HEK293T (cell line): Measurements from ENCODE around the gene MERTK.

Experiments
- CTCF ChIA-PET: fragments of 350-600 bp; formaldehyde crosslinking; extraction: SDS; loops from one replicate; lab custom pipeline; 2021; ENCODE audit warnings: antibody characterized with exemption, inconsistent platforms; lab: Yijun Ruan, JAX
- POLR2A ChIA-PET: fragments of 350-600 bp; formaldehyde crosslinking; extraction: SDS; loops from one replicate; lab custom pipeline; 2020; ENCODE audit warnings: antibody characterized with exemption, inconsistent platforms; lab: Yijun Ruan, JAX
- DNase-seq: peaks from one replicate; pipeline ENCODE4 v3.0.0; 2012; ENCODE audit warnings: mixed read lengths; ENCODE audit errors: extremely low spot score
- ARNT ChIP-seq: fragments of 450-650 bp; IDR thresholded peaks from 2 replicates; pipeline ENCODE4 v1.6.1; 2017; ENCODE audit warnings: mild to moderate bottlenecking
- BHLHE40 ChIP-seq: fragments of 450-650 bp; IDR thresholded peaks from 2 replicates; pipeline ENCODE4 v1.6.1; 2016; ENCODE audit warnings: mild to moderate bottlenecking, moderate library complexity, borderline replicate concordance
- CTBP1 ChIP-seq: fragments of 450-650 bp; IDR thresholded peaks from 2 replicates; pipeline ENCODE4 v1.6.1; 2016; ENCODE audit warnings: borderline replicate concordance
- ELF4 ChIP-seq: fragments of 450-650 bp; IDR thresholded peaks from 2 replicates; pipeline ENCODE4 v1.6.1; 2017; ENCODE audit warnings: antibody characterized with exemption
- FOXA1 ChIP-seq: fragments of 450-650 bp; IDR thresholded peaks from 2 replicates; pipeline ENCODE4 v1.6.1; 2016; ENCODE audit warnings: mild to moderate bottlenecking
- FOXK2 ChIP-seq: fragments of 450-650 bp; IDR thresholded peaks from 2 replicates; pipeline ENCODE4 v1.6.1; 2016; ENCODE audit warnings: mild to moderate bottlenecking
- FOXM1 ChIP-seq: fragments of 450-650 bp; IDR thresholded peaks from 2 replicates; pipeline ENCODE4 v1.6.1; 2017; ENCODE audit warnings: mild to moderate bottlenecking, borderline replicate concordance
- HDGF ChIP-seq: fragments of 450-650 bp; IDR thresholded peaks from 2 replicates; pipeline ENCODE4 v1.6.1; 2017; ENCODE audit warnings: antibody characterized with exemption, borderline replicate concordance
- L3MBTL2 ChIP-seq: fragments of 450-650 bp; conservative IDR thresholded peaks from 2 replicates; pipeline ENCODE4 v1.6.1; 2016; ENCODE audit warnings: mild to moderate bottlenecking
- LEF1 ChIP-seq: fragments of 450-650 bp; IDR thresholded peaks from 2 replicates; pipeline ENCODE4 v1.6.1; 2017; ENCODE audit warnings: mild to moderate bottlenecking, borderline replicate concordance
- NFRKB ChIP-seq: fragments of 450-650 bp; IDR thresholded peaks from 2 replicates; pipeline ENCODE4 v1.6.1; 2016; ENCODE audit warnings: mild to moderate bottlenecking, moderate library complexity
- SP1 ChIP-seq: fragments of 450-650 bp; IDR thresholded peaks from 2 replicates; pipeline ENCODE4 v1.6.1; 2017
- SUZ12 ChIP-seq: fragments of 450-650 bp; IDR thresholded peaks from 2 replicates; pipeline ENCODE4 v1.6.1; 2016; ENCODE audit warnings: mild to moderate bottlenecking
- TARDBP ChIP-seq: fragments of 450-650 bp; IDR thresholded peaks from 2 replicates; pipeline ENCODE4 v1.6.1; 2016
- ZNF384 ChIP-seq: fragments of 450-650 bp; IDR thresholded peaks from 2 replicates; pipeline ENCODE4 v1.6.1; 2016
- TF ChIP-seq, protein P1 (sequence below): fragments of 450-650 bp; IDR thresholded peaks from 2 replicates; pipeline ENCODE4 v1.6.1; 2016

Gene MERTK

GRCh38 chr2:112005406-112006075 lies 107.1 kb downstream of the MERTK start:
- ChIA-PET CTCF (no interaction called here), POLR2A (no interaction called here)
- no peak for TF ChIP-seq SP1
- no peak for TF ChIP-seq CTBP1
- TF ChIP-seq ELF4 = no peak
- no peak for TF ChIP-seq TARDBP
- TF ChIP-seq ZNF384 = no peak
- no peak for TF ChIP-seq FOXA1
- TF ChIP-seq FOXK2 = no peak
- TF ChIP-seq BHLHE40 = no peak
- no peak for TF ChIP-seq LEF1
- no peak for TF ChIP-seq FOXM1
- no peak for TF ChIP-seq ARNT
- no peak for TF ChIP-seq L3MBTL2
- TF ChIP-seq NFRKB = no peak
- TF ChIP-seq, protein P1, sequence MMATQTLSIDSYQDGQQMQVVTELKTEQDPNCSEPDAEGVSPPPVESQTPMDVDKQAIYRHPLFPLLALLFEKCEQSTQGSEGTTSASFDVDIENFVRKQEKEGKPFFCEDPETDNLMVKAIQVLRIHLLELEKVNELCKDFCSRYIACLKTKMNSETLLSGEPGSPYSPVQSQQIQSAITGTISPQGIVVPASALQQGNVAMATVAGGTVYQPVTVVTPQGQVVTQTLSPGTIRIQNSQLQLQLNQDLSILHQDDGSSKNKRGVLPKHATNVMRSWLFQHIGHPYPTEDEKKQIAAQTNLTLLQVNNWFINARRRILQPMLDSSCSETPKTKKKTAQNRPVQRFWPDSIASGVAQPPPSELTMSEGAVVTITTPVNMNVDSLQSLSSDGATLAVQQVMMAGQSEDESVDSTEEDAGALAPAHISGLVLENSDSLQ = no peak
- DNase-seq = no peak

GRCh38 chr2:112006076-112006410 lies 107.6 kb downstream of the MERTK start:
- TF ChIP-seq, protein P1 = no peak
- TF ChIP-seq HDGF (no peak), ZNF384 (no peak), ELF4 (no peak), L3MBTL2 (no peak), NFRKB (no peak), FOXA1 (no peak), CTBP1 (no peak), ARNT (no peak), FOXM1 (no peak), TARDBP (no peak), LEF1 (no peak), SP1 (no peak), FOXK2 (no peak), BHLHE40 (no peak), SUZ12 (no peak)
- ChIA-PET POLR2A (no interaction called here), CTCF (no interaction called here)
- DNase-seq = no peak

DNA sequence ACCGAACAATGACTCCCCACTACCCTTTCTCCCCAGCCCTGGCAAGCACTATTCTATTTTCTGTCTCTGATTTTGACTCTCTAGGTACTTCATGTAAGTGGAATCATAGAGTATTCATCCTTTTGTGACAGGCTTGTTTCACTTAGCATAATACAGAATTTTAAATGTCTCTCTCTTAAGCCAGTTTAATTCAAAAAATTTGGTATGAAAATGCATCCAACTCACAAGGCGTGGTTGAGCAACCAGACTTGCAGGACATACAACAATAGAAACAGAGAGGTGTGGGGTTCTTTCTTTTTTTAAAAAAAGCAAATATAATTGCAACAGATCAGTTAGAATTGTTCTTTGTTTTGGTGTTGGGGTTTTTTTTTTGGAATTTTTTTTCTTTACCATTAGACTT lies 109.1 kb downstream of the MERTK start:
- ChIA-PET POLR2A (no interaction called here), CTCF (no interaction called here)
- DNase-seq = no peak
- TF ChIP-seq SP1 = no peak
- no peak for TF ChIP-seq FOXA1
- no peak for TF ChIP-seq SUZ12
- no peak for TF ChIP-seq ARNT
- no peak for TF ChIP-seq HDGF
- TF ChIP-seq ELF4 = no peak
- no peak for TF ChIP-seq L3MBTL2
- TF ChIP-seq, protein P1 = no peak
- TF ChIP-seq ZNF384 = no peak
- no peak for TF ChIP-seq BHLHE40
- no peak for TF ChIP-seq CTBP1
- no peak for TF ChIP-seq FOXM1
- TF ChIP-seq TARDBP = no peak
- TF ChIP-seq NFRKB = no peak
- no peak for TF ChIP-seq FOXK2
- TF ChIP-seq LEF1 = no peak

DNA sequence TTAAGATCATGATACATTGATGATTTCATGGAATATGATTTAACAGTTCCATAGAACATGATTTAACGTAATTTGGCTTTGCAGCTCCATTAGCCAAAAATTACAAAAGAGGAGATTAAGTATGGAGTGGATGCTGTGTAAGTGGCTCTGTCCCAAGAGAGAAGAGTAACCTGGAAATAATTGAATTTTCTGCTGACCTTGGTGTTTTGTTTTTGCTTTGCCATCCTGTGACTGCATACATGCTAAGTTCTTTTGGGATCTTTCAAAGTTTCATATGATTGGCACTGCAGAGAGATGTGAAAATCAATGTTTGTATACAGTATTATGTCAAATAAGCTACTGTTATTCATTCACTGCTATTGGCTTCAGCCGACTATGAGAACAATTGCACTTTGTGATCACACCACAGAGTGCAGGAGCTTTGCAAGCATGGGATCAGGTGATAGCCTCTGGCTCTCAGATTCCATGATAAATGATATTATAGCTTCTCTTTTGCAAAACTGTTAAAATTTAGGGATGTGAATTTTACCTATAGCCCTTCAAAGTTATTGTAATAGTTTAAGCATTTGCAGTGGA lies 110.6 kb downstream of the MERTK start:
- TF ChIP-seq L3MBTL2 (no peak), ZNF384 (no peak), SP1 (no peak), SUZ12 (no peak), ELF4 (no peak), TARDBP (no peak), BHLHE40 (no peak), LEF1 (no peak), FOXA1 (no peak), FOXK2 (no peak), ARNT (no peak), NFRKB (no peak), CTBP1 (no peak), HDGF (no peak)
- TF ChIP-seq, protein P1 = no peak

DNA sequence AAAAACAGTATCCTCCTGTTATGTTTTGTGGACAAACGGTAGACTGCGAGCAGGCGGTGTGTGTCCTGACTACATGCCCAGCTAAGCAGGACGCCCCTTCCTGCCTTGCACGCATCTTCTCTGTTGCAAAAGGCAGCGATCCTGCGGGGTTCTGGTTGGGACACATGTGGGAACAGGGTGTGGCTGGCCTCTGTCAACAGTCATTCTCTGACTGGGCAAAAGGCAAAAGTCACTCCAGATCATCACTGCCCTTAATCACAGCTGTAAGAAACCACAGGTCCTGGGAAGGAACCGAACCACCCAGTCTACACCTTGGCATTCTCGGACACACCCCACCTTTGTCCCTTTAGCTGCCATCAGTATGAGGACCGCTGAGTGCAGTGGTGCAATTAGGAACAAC lies 112.3 kb downstream of the MERTK start:
- CTCF ChIA-PET = no interaction called here
- no peak for DNase-seq
- POLR2A ChIA-PET = interaction anchor here (0.6 kb wide), 1 partner anchor 39 kb away, joined by 3 read pairs; no protein-coding TSS in a partner anchor
- TF ChIP-seq ELF4 (no peak), ARNT (no peak), FOXA1 (no peak), TARDBP (no peak), HDGF (no peak), FOXM1 (no peak), NFRKB (no peak), BHLHE40 (no peak), L3MBTL2 (no peak), CTBP1 (no peak), FOXK2 (no peak), ZNF384 (no peak), LEF1 (no peak), SUZ12 (no peak), SP1 (no peak)
- TF ChIP-seq, protein P1 = no peak

More for the DNA sequence above, 110.6 kb downstream of the MERTK start:
- CTCF ChIA-PET = no interaction called here
- no peak for DNase-seq
- POLR2A ChIA-PET = no interaction called here
